Measurements from ENCODE around the gene BOLL.

DNA sequence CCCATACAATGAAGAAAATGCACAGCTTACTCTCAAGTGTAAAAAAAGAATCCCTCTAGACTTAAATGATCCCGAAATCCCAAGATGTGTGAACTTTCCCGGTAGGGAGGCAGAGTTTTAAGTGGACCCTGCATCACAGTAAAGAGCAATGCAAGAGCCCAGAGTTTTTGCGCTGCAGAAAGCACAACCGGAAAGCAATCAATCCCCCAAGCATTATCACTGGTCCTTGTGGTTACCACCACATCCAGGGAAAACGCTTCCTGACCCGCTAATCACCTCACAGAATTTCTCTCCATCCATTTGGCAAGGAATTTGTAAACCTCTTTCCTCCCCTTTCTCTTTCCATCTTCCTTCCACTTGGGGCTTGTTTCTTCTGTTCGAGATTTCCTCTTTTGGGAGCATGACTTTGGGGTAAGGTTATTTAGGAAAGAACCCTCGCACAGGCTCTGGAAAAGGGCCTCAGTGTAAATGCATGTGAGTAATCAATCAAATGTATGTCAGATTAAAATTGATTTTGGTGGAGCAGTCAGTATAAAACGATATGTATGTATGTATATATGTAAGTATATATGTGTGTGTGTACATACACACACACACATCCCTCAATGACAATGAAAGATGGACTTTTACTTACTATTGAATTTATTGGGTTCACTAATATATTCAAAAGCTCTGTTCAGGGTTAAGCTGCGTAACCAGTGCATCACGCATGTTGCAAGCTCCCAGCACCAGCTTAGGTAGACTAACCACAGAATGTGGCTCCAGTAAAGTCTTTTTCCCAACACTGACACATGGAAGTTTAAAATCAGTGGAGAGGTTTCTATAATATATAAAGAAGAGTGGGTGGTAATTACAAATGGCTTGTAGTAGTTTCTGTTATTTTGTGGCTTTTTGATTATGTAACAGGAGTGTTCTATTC lies 20.9 kb upstream of the BOLL start:
- no peak for TF ChIP-seq CTCF (IDR thresholded peaks at IDR 0.05)
- TF ChIP-seq EP300 (IDR thresholded peaks at IDR 0.05): no peak

Measured in tibial nerve (tissue), 4 donors.